ENCODE data around the gene BATF. TPM values are rescaled to one million over a fixed set of nuclear protein-coding genes. Genes with fewer than 3 reads are reported as not detected.

The BATF gene
- total RNA-seq, 4 donors from 2014 or later: 0.36 to 5.2 (median 1.1) TPM

- peak within 1 kb of the TSS; percentile 66 to 75 (median 71) for H3K4me3 ChIP-seq
- intact Hi-C loops (cut with DNase I; ENCODE audit: low total_unique reads) (loop anchor here (1.0 to 5.0 kb wide), 4 partner anchors 70 to 913 kb away; partner anchors contain the start of gene TGFB3), in situ Hi-C loops (cut with MboI; ENCODE audit: low sequenced_read_pairs in 4 of 4) (loop anchor here (5.0 kb wide), 1 partner anchor 74 kb away; no protein-coding TSS in a partner anchor)
- no peaks in the 10 kb centered on the region for H3K36me3 ChIP-seq
- peak; percentile 62 to 70 for ATAC-seq
- H3K9me3 ChIP-seq: no peaks in the 10 kb centered on the region
- peaks cover 21 to 26% of the 10 kb centered on the region in 2 donors for H3K4me1 ChIP-seq
- DNase-seq: peak; percentile 83 to 87
- H3K27me3 ChIP-seq: no peaks in the 10 kb centered on the region
- TF ChIP-seq CTCF (IDR thresholded peaks at IDR 0.05 in 4 of 5, conservative IDR thresholded peaks at IDR 0.05 in 1 of 5) (no peak), POLR2A (IDR thresholded peaks at IDR 0.05) (peak; percentile 79 to 83)
- H3K27ac ChIP-seq: peak within 1 kb of the TSS; percentile 90 to 95 (median 93)
Measured at GRCh38 chr14:75578102-75578785, 56.0 kb downstream of the BATF start, which contains the start of gene FLVCR2. Gene FLVCR2, plus strand, starts transcription at chr14:75578620. Its CDS starts 353 bp downstream, at chr14:75578973.

GRCh38 chr14:75578786-75579337 is 56.6 kb downstream of the BATF start:
- DNase-seq (peak; percentile 60 to 64), ATAC-seq (peak; percentile 77)
- no peaks in the 10 kb centered on the region for H3K27me3 ChIP-seq
- H3K36me3 ChIP-seq: no peaks in the 10 kb centered on the region
- H3K27ac ChIP-seq: peak overlapping the region; percentile 90 to 95 (median 93)
- H3K9me3 ChIP-seq: no peaks in the 10 kb centered on the region
- in situ Hi-C loops (cut with MboI; ENCODE audit: low sequenced_read_pairs in 4 of 4) (loop anchor here (5.0 kb wide), 1 partner anchor 73 kb away; no protein-coding TSS in a partner anchor), intact Hi-C loops (cut with DNase I; ENCODE audit: low total_unique reads) (loop anchor here (1.0 to 5.0 kb wide), 4 partner anchors 69 to 914 kb away; partner anchors contain the start of gene TGFB3)
- peak; percentile 31 to 61 (median 50) for TF ChIP-seq CTCF (IDR thresholded peaks at IDR 0.05 in 4 of 5, conservative IDR thresholded peaks at IDR 0.05 in 1 of 5)
- peak in 1 of 2 donors; percentile 2 for TF ChIP-seq POLR2A (IDR thresholded peaks at IDR 0.05)
- peaks cover 21 to 26% of the 10 kb centered on the region in 2 donors for H3K4me1 ChIP-seq
- peak overlapping the region; percentile 66 to 75 (median 71) for H3K4me3 ChIP-seq

GRCh38 chr14:75579338-75579864 is 57.1 kb downstream of the BATF start:
- peak overlapping the region; percentile 66 to 75 (median 71) for H3K4me3 ChIP-seq
- in situ Hi-C loops (cut with MboI; ENCODE audit: low sequenced_read_pairs in 4 of 4) (loop anchor here (5.0 kb wide), 1 partner anchor 73 kb away; no protein-coding TSS in a partner anchor), intact Hi-C loops (cut with DNase I; ENCODE audit: low total_unique reads) (loop anchor here (2.0 to 5.0 kb wide), 3 partner anchors 403 to 915 kb away; partner anchors contain the start of gene TGFB3)
- H3K9me3 ChIP-seq: no peaks in the 10 kb centered on the region
- H3K27me3 ChIP-seq: no peaks in the 10 kb centered on the region
- peaks cover 21 to 26% of the 10 kb centered on the region in 2 donors for H3K4me1 ChIP-seq
- peak overlapping the region; percentile 90 to 95 (median 93) for H3K27ac ChIP-seq
- ATAC-seq (peak; percentile 26 to 55), DNase-seq (peak; percentile 38 to 48)
- H3K36me3 ChIP-seq: no peaks in the 10 kb centered on the region
- TF ChIP-seq POLR2A (IDR thresholded peaks at IDR 0.05) (peak in 1 of 2 donors; percentile 69), CTCF (IDR thresholded peaks at IDR 0.05 in 4 of 5, conservative IDR thresholded peaks at IDR 0.05 in 1 of 5) (no peak)

GRCh38 chr14:75579882-75580281 is 57.6 kb downstream of the BATF start:
- Histone ChIP-seq H3K27me3 (no peaks in the 10 kb centered on the region), H3K27ac (peak overlapping the region; percentile 90 to 95 (median 93)), H3K4me3 (peak overlapping the region; percentile 66 to 75 (median 71)), H3K9me3 (no peaks in the 10 kb centered on the region), H3K4me1 (peaks cover 21 to 26% of the 10 kb centered on the region in 2 donors), H3K36me3 (no peaks in the 10 kb centered on the region)
- peak in 1 of 2 donors; percentile 20 for ATAC-seq
- intact Hi-C loops (cut with DNase I; ENCODE audit: low total_unique reads) (loop anchor here (2.0 to 5.0 kb wide), 4 partner anchors 31 to 915 kb away; partner anchors contain the start of gene TGFB3), in situ Hi-C loops (cut with MboI; ENCODE audit: low sequenced_read_pairs in 4 of 4) (loop anchor here (5.0 kb wide), 1 partner anchor 72 kb away; no protein-coding TSS in a partner anchor)
- peak; percentile 42 to 48 for DNase-seq
- TF ChIP-seq POLR2A (IDR thresholded peaks at IDR 0.05) (no peak), CTCF (IDR thresholded peaks at IDR 0.05 in 4 of 5, conservative IDR thresholded peaks at IDR 0.05 in 1 of 5) (no peak)

All from gastrocnemius medialis (tissue), 4 donors.